Skin of body (tissue), 3 donors: ENCODE results near the gene GFAP. TPM values are rescaled to one million over a fixed set of nuclear protein-coding genes. Genes with fewer than 3 reads are reported as not detected.
A peak's percentile ranks its signal among the peaks of the same experiment; 100 is the strongest.

Experiments
- DNase-seq: peaks from one replicate; lab custom pipeline; 2025; lab: John Stamatoyannopoulos, UW
- small RNA-seq: library from RNA; depleted of rRNA; stranded (forward); fragments of <200 nt; gene quantifications from one replicate; pipeline ENCODE3, GENCODE V24; 2014; ENCODE audit warnings: low replicate concordance
- total RNA-seq: library from RNA; depleted of rRNA; stranded (reverse); fragments of >200 nt; gene quantifications from one replicate; pipeline ENCODE4 v1.2.3, GENCODE V29; 2014

GFAP gene
- total RNA-seq, 1 donor from 2014 or later: 0.69 TPM

DNA sequence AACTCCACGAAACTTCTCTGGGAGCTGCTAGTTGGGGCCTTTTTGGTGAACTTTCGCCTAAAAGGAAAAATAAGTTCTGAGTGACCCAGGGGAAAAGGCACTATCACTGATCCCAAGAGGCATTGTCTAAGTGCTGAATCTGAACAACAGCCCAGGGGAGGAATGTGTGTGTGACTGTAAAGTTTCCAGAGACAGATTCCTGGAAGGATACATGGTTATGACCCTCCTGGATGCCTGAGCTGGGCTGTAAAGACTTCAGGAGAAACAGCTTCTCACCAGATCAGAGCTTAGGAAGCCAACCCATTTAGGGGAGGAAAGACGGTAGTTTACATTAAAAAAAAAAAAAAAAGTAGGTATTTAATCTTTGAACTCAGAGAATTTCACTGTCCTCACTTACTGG is 47.5 kb downstream of the GFAP start:
- DNase-seq: no peak

DNA sequence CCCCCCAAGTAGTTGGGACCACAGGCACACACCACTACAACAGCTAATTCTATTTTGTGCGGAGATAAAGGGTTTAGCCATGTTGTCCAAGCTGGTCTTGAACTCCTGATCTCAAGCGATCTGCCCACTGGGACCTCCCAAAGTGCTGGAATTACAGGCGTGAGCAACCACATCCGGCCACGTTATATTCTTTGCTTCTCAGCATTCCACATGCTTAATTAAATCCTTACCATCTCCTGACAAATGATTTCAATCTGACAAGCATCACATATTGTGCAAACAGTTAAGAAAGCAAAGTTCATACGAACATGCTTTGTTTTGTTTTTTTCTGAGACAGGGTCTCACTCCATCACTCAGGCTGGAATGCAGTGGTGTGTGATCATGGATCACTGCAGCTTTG is 49.4 kb downstream of the GFAP start:
- DNase-seq: peak; percentile 74

DNA sequence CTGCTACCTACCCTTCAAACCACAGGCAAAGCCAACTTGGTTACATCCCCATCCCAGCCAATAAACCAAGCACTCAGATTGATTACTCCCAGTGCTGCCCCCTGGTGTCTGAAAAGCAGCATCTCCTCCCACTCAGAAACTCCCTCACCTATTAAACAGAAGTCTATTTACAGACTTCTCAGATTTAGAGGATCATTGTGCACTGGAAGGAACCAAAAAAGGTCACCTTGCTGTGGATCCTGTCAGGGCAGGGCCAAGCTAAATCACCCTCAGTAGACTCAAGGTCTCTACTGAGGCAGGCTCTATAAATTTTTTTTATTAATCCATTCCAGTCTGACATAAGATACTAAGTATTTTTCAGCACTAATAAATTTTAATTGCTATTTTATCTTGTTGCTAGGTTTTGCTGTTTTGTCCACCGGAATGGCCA is 50.1 kb downstream of the GFAP start:
- DNase-seq: peak; percentile 44

DNA sequence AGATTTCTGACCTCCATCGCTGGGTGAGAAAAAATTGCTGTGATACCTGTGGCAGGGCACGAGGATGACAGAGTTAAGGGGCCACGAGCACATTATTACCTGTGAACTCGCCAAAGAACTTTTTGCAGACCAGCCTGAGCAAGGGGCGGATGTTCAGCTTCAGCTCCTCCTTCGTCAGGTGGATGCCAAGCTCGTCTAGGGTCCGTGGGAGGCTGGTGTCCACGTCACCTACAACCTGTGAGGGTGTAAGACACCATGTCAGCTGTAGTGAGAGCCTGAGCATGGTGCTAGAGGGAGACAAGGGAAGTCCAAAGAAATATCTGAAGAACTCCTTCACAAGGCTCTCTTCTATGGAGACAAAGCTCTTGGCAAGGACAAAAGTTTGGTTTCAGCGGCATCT is 50.5 kb downstream of the GFAP start:
- no peak for DNase-seq

DNA sequence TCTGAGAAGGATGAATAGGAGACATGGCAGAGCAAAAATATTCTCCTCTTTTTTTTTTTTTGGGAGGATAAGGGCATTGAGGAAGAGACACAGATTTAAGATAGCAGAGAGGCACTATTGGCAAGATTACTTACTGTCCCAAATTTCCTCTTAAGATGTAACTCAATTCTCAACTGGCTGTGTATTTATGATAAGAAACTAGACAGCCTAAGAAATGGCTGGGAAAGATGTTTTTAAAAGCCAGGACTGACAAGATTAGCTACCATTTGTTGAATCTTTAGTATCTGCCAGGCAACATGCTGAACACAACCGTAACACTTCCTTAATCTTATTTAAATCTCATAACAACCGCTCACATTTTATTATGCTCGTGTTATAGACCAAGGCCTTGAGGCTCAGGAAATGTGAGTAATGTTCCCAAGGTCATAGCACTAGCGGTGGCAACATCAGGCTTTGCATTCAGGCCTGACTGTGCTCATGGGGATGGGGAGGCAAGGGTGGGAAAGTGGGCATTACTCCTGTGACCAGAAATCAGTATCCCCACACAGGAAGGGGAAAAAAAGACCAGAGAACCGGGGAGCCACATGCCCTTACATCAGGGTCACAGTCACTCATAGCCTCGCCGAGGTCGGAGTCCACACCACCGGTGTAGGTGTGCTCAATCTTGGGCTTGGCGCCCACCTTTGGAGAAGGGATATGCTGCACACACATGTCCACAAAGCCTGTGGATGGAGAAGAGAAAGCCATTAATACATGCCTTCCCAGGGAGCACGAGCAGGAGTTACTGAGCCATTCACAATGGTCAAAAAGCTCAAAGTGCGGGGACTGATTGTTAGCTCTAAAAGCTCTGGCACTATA is 52.0 kb downstream of the GFAP start:
- DNase-seq: no peak

DNA sequence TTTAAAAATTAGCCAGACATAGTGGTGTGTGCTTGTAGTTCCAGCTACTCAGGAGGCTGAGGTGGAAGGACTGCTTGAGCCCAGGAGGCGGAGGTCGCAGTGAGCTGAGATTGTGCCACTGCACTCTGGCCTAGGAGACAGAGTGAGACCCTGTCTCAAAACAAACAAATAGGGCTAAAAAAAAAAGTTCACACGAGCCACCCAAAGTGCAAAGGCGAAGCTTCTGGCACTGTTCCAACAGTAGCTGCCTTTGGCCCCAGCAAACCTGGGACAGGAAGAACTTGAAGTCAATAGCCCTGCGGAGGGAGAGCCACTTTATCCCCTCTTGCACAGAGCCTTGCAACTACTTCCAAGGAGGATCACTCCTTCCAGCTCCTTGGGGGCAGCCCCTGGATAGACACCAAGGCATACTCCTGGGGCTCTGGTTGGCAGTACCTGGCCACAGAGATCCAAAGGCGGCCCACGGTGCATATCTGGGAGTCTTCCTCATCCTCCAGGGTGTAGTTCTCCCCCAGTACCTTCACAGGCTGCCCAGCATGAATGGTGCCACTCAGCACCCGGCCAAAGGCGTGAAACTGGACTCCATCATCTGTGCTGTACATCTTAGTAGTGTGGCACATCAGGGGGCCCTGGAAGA is 52.9 kb downstream of the GFAP start:
- DNase-seq: no peak

DNA sequence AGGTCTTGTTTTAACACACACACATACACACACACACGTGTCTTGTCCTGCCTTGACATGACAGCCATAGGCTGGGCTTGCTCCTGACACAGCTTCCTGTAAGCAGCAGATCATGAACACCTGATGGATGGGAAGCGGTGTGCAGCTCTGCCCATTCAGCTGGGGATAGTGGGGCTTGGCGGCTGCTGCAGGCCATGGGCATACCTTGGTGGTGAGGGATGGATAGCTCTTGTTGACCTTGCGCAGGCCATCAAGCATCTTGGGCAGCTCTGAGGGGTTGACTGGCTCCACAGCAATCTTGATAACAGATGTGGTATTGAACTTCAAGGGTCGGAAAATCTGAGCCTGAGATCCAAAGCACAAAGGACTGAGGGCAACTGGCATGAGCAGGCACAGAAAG is 55.6 kb downstream of the GFAP start:
- no peak for DNase-seq

DNA sequence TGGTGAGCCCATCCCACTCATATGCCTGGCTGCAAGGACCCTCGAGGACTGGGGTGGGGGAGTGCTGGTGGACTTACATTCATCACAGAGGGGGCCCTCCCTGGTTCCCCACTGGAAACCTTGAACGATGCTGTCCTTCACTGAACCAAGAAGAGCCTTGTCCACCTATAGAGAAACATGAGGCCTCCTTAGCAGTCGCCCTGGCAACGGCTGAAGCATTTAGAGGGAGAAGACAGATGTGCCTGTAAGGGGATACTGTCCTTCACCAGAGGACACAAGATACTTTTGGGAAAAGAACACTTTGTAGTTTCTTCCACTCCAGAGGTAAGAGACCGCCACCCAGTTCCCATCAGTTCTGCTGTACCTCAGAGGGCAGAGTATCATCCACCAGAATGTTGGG is 61.1 kb downstream of the GFAP start:
- DNase-seq: no peak

Small RNAs within 50 kb of the gene (small RNA-seq; reads per million reads assigned to genes)
- gene CCDC103 (not detected), gene MIR6783 (0.09 reads per million), gene RN7SL405P (not detected)

Other genes with a start within 250 kb of the GFAP start
- 20.3 TPM for gene CCDC43, start 225.7 kb downstream of the GFAP start, total RNA-seq
- 3.9 TPM for gene DBF4B, start 206.8 kb downstream of the GFAP start, total RNA-seq
- gene ADAM11, start 156.5 kb downstream of the GFAP start, total RNA-seq: 0.89 TPM
- 19.9 TPM for gene GJC1, start 85.2 kb downstream of the GFAP start, total RNA-seq
- gene HIGD1B, start 67.6 kb downstream of the GFAP start, total RNA-seq: 1.2 TPM
- 68.9 TPM for gene EFTUD2, start 16.1 kb downstream of the GFAP start, total RNA-seq
- gene KIF18B, start 32.3 kb upstream of the GFAP start, total RNA-seq: 2.8 TPM
- gene C1QL1, start 52.8 kb upstream of the GFAP start, total RNA-seq: 0.20 TPM
- 25.6 TPM for gene DCAKD, start 136.1 kb upstream of the GFAP start, total RNA-seq
- gene NMT1, start 145.8 kb upstream of the GFAP start, total RNA-seq: 46.4 TPM
- 14.1 TPM for gene PLCD3, start 217.0 kb upstream of the GFAP start, total RNA-seq
- gene ACBD4, start 220.2 kb upstream of the GFAP start, total RNA-seq: 4.6 TPM
- 21.8 TPM for gene HEXIM1, start 233.0 kb upstream of the GFAP start, total RNA-seq
- gene HEXIM2, start 246.4 kb upstream of the GFAP start, total RNA-seq: 3.3 TPM